ENCODE measurements around the gene PPP2R3B. TPM values are rescaled to one million over a fixed set of nuclear protein-coding genes. Genes with fewer than 3 reads are reported as not detected.

Gene PPP2R3B
- total RNA-seq, 1 donor from 2014 or later, result 38.3 TPM

DNA sequence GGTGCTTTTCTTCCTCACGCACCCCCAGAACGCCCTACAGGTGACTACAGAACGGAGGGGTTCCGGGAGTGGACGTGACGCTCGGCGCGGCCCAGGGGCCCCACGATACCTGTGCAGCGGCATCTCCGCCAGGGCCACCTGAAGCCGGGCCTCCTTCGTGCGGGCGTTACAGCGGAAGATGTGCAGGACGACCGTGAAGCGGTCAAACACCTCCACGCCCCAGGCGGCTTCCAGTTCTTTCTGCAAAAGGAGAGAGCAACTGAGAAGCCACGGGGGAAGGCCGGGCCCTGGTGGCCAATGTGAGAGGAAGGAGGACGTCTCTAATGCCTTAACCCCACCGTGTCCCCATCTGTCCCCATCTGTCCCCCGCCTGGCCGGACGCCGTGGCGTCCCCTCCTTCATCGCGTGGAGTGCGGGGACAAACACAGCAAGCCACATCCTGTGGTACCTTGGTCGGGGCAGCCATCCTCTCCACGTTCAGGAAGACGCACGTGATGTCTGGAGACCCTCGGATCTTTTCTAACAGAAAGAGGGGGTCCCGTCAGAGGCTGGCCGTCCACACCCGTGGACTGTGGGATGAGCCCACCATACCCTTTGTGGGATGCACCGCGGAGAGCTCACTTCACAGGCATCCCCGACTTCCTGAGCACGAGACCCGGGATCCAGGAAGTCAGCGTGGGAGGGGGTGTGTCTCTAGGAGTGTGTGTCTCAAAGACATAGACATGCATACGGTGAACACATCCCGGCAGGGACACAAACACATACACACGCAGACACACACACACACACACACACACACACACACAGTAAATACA lies 71.7 kb downstream of the PPP2R3B start:
- no peak overlapping the region for H3K4me3 ChIP-seq (ENCODE audit: low read depth, low read length)
- TF ChIP-seq, protein P1, sequence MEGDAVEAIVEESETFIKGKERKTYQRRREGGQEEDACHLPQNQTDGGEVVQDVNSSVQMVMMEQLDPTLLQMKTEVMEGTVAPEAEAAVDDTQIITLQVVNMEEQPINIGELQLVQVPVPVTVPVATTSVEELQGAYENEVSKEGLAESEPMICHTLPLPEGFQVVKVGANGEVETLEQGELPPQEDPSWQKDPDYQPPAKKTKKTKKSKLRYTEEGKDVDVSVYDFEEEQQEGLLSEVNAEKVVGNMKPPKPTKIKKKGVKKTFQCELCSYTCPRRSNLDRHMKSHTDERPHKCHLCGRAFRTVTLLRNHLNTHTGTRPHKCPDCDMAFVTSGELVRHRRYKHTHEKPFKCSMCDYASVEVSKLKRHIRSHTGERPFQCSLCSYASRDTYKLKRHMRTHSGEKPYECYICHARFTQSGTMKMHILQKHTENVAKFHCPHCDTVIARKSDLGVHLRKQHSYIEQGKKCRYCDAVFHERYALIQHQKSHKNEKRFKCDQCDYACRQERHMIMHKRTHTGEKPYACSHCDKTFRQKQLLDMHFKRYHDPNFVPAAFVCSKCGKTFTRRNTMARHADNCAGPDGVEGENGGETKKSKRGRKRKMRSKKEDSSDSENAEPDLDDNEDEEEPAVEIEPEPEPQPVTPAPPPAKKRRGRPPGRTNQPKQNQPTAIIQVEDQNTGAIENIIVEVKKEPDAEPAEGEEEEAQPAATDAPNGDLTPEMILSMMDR (conservative IDR thresholded peaks at IDR 0.05; ENCODE audit: low read depth, low read length), result no peak
- no peak for DNase-seq (ENCODE audit: low read depth)

GRCh38 chrX:314049-314448 lies 72.7 kb downstream of the PPP2R3B start:
- TF ChIP-seq, protein P1 (conservative IDR thresholded peaks at IDR 0.05; ENCODE audit: low read depth, low read length), result no peak
- no peak for DNase-seq (ENCODE audit: low read depth)
- no peak overlapping the region for H3K4me3 ChIP-seq (ENCODE audit: low read depth, low read length)

- DNase-seq (ENCODE audit: low read depth), result no peak
- H3K4me3 ChIP-seq (ENCODE audit: low read depth, low read length), result no peak overlapping the region
- TF ChIP-seq, protein P1 (conservative IDR thresholded peaks at IDR 0.05; ENCODE audit: low read depth, low read length), result no peak
Measured at GRCh38 chrX:313546-313945, 73.2 kb downstream of the PPP2R3B start.

DNA sequence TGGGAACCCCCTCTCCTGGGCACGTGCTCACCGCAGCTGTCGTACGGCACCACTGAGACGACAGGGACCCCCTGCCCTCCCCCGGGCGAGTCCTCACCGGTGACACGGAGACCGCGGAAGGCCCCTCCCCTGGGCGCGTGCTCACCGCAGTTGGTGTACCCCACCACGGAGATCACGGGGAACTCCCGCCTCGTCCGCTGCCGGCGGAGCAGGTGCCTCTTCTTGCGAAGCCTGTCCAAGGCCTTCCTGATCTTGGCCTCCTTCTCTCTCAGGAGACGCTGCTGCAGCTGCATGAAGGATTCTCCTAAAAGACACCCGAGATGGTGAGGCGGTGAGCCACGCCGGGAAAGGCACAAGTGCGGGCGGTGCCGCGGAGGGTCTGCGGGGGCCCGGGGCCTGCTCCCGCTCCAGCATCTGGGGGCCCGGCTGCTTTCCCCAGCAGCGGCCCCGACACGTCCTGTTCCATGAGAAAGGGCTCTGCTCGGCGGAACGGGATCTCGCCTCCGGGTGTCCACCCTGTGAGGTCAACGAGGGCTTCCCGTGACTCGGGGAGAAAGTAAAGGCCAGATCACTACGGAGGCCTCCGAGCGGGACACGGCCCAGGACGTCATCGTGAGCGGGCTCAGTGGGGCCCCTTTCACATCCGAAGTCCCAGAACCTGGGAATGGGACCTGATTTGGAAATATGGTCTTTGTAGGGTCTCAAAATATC lies 73.9 kb downstream of the PPP2R3B start:
- H3K4me3 ChIP-seq (ENCODE audit: low read depth, low read length), result no peak overlapping the region
- DNase-seq (ENCODE audit: low read depth), result no peak
- TF ChIP-seq, protein P1 (conservative IDR thresholded peaks at IDR 0.05; ENCODE audit: low read depth, low read length), result no peak

- H3K4me3 ChIP-seq (ENCODE audit: low read depth, low read length), result no peak overlapping the region
- no peak for DNase-seq (ENCODE audit: low read depth)
- TF ChIP-seq, protein P1 (conservative IDR thresholded peaks at IDR 0.05; ENCODE audit: low read depth, low read length), result no peak
Measured at GRCh38 chrX:311156-312129, 75.3 kb downstream of the PPP2R3B start.

- TF ChIP-seq, protein P1 (conservative IDR thresholded peaks at IDR 0.05; ENCODE audit: low read depth, low read length), result no peak
- no peak for DNase-seq (ENCODE audit: low read depth)
- H3K4me3 ChIP-seq (ENCODE audit: low read depth, low read length), result no peak overlapping the region
Measured at GRCh38 chrX:310621-311155, 76.0 kb downstream of the PPP2R3B start.
